HCT116 (cell line): ENCODE measurements around the gene BLZF1. TPM values are rescaled to one million over a fixed set of nuclear protein-coding genes. Genes with fewer than 3 reads are reported as not detected.
A peak's percentile ranks its signal among the peaks of the same experiment; 100 is the strongest.

Experiments used
- ATAC-seq: fragments of 200-7000 bp; cut with Tn5 transposase; 2 replicates; pipeline ENCODE4 v1.9.1; 2020; ENCODE audit warnings: mild to moderate bottlenecking, moderate library complexity
- BruUV-seq: library from RNA; stranded (reverse); fragments of 400-500 nt; replicated peaks from 2 replicates; lab custom pipeline; 2021; lab: Mats Ljungman, UMichigan
- CTCF ChIA-PET: fragments of 300-600 bp; sonication (Branson Sonifier 250); formaldehyde crosslinking; loops from one replicate; lab custom pipeline; 2021; ENCODE audit warnings: antibody characterized with exemption; lab: Charles Lee
- POLR2A ChIA-PET: fragments of 300-600, 350-600 bp; sonication (Branson Sonifier 250); formaldehyde crosslinking; loops from one replicate; lab custom pipeline; 2021; ENCODE audit warnings: antibody characterized with exemption; lab: Charles Lee
- RAD21 ChIA-PET, 2 experiments: fragments of 300-600 bp; sonication (Branson Sonifier 250); formaldehyde crosslinking; loops; one replicate each; lab custom pipeline; 2023; ENCODE audit warnings: low total read pairs in 2 of 2; ENCODE audit not compliant: uncharacterized antibody in 2 of 2, unreplicated experiment in 2 of 2, low non-redundant PET in 1 of 2; lab: Charles Lee
- DNase-seq: peaks from one replicate; pipeline ENCODE4 v3.0.0-alpha.2; 2010; ENCODE audit warnings: low read depth, low spot score
- H2AFZ ChIP-seq: fragments of 200-600 bp; shearing (Covaris generic), sonication (generic); 2 replicates; pipeline ENCODE4 v1.6.1; 2017; ENCODE audit warnings: low read depth, mixed run types, mixed read lengths, antibody characterized with exemption, low read length; ENCODE audit not compliant: poor library complexity, severe bottlenecking
- H3K27ac ChIP-seq: 2 replicates; pipeline ENCODE4 v1.5.1; 2012; ENCODE audit warnings: low read depth, low read length
- H3K27me3 ChIP-seq: fragments of 200-600 bp; sonication (generic); 2 replicates; pipeline ENCODE4 v1.6.1; 2016; ENCODE audit warnings: mixed run types, low read length, mixed read lengths; ENCODE audit not compliant: insufficient read depth
- H3K36me3 ChIP-seq, 2 experiments: fragments of 200-500 bp in 1 of 2; fragments of 200-600 bp in 1 of 2; sonication (Bioruptor generic) in 1 of 2; sonication (generic) in 1 of 2; 2 replicates each; pipeline versions ENCODE4 v1.5.1 to v1.6.1; 2014 to 2016; ENCODE audit warnings: low read length in 2 of 2, inconsistent platforms in 1 of 2, mixed read lengths in 1 of 2, mixed run types in 1 of 2; ENCODE audit not compliant: insufficient read depth in 2 of 2, control insufficient read depth in 1 of 2
- H3K4me1 ChIP-seq, 2 experiments: fragments of 200-600 bp in 1 of 2; sonication (generic) in 1 of 2; 2 replicates each; pipeline versions ENCODE4 v1.5.1 to v1.6.1; 2012 to 2017; ENCODE audit warnings: low read length in 2 of 2, inconsistent platforms in 1 of 2, mild to moderate bottlenecking in 1 of 2, mixed read lengths in 1 of 2, mixed run types in 1 of 2, moderate library complexity in 1 of 2; ENCODE audit not compliant: insufficient read depth in 2 of 2, control insufficient read depth in 1 of 2
- H3K4me2 ChIP-seq: fragments of 200-600 bp; sonication (generic); 2 replicates; pipeline ENCODE4 v1.6.1; 2017; ENCODE audit warnings: mixed run types, low read length, mixed read lengths
- H3K4me3 ChIP-seq, 2 experiments: fragments of 200-600 bp in 1 of 2; sonication (generic) in 1 of 2; replicated peaks in 1 of 2; 2 replicates each; pipeline ENCODE4 v1.5.1; 2011 to 2016; ENCODE audit warnings: low read length in 2 of 2, control low read depth in 1 of 2, low read depth in 1 of 2, mild to moderate bottlenecking in 1 of 2, mixed read lengths in 1 of 2, mixed run types in 1 of 2
- H3K79me2 ChIP-seq: fragments of 200-600 bp; sonication (generic); 2 replicates; pipeline ENCODE4 v1.6.1; 2017; ENCODE audit warnings: mild to moderate bottlenecking, mixed run types, low read length, moderate library complexity, mixed read lengths; ENCODE audit not compliant: insufficient read depth
- H3K9ac ChIP-seq: fragments of 200-600 bp; sonication (generic); 2 replicates; pipeline ENCODE4 v1.6.1; 2016; ENCODE audit warnings: low read length, mixed read lengths
- H3K9me2 ChIP-seq: fragments of 200-600 bp; sonication (generic), shearing (Covaris generic); 2 replicates; pipeline ENCODE4 v1.6.1; 2017; ENCODE audit warnings: mixed run types, mild to moderate bottlenecking, moderate library complexity; ENCODE audit not compliant: insufficient read depth
- H3K9me3 ChIP-seq, 2 experiments: fragments of 200-500 bp in 1 of 2; fragments of 200-600 bp in 1 of 2; sonication (Bioruptor generic) in 1 of 2; sonication (generic) in 1 of 2; 2 replicates each; pipeline ENCODE4 v1.6.1; 2014 to 2017; ENCODE audit warnings: low read length in 2 of 2, mixed read lengths in 2 of 2, inconsistent platforms in 1 of 2, low read depth in 1 of 2, mild to moderate bottlenecking in 1 of 2, mixed run types in 1 of 2, moderate library complexity in 1 of 2; ENCODE audit not compliant: control insufficient read depth in 1 of 2, insufficient read depth in 1 of 2
- H4K20me1 ChIP-seq: fragments of 200-600 bp; sonication (generic), shearing (Covaris generic); 2 replicates; pipeline ENCODE4 v1.6.1; 2017; ENCODE audit warnings: mixed run types, mild to moderate bottlenecking, moderate library complexity; ENCODE audit not compliant: insufficient read depth
- EGR1 ChIP-seq: IDR thresholded peaks from 2 replicates; pipeline ENCODE4 v1.6.1; 2012; ENCODE audit warnings: low read depth
- ELF1 ChIP-seq: IDR thresholded peaks from 2 replicates; pipeline ENCODE4 v1.6.1; 2012; ENCODE audit warnings: low read depth, borderline replicate concordance
- EZH2 ChIP-seq: fragments of 200-600 bp; sonication (generic); IDR thresholded peaks from 2 replicates; pipeline ENCODE4 v1.6.1; 2017; ENCODE audit warnings: antibody characterized with exemption, mixed run types
- FOSL1 ChIP-seq: IDR thresholded peaks from 2 replicates; pipeline ENCODE4 v1.6.1; 2012; ENCODE audit warnings: low read depth
- JUND ChIP-seq: IDR thresholded peaks from 2 replicates; pipeline ENCODE4 v1.6.1; 2012
- RAD21 ChIP-seq: IDR thresholded peaks from 2 replicates; pipeline ENCODE4 v1.6.1; 2012; ENCODE audit warnings: low read depth, mild to moderate bottlenecking
- ZFX ChIP-seq: fragments of 450-650 bp; IDR thresholded peaks from 2 replicates; pipeline ENCODE4 v1.6.1; 2017
- intact Hi-C: fragments of 100-400 bp; cut with micrococcal nuclease; formaldehyde crosslinking; loops from 2 replicates; pipeline ENCODE4 v1.10.0; 2022
- total RNA-seq: library from RNA; stranded (reverse); gene quantifications from one replicate; pipeline ENCODE4 v1.2.1, GENCODE V29; 2021; ENCODE audit not compliant: unreplicated experiment
- TF ChIP-seq, protein P1 (sequence below), 3 experiments: fragments of 200-600 bp in 1 of 3; sonication (generic) in 1 of 3; IDR thresholded peaks in 2 of 3; conservative IDR thresholded peaks in 1 of 3; 2 replicates each; pipeline ENCODE4 v1.5.1; 2012 to 2017; ENCODE audit warnings: low read depth in 2 of 3, low read length in 2 of 3, antibody characterized with exemption in 1 of 3, borderline replicate concordance in 1 of 3, control low read depth in 1 of 3, mild to moderate bottlenecking in 1 of 3, mixed read lengths in 1 of 3, mixed run types in 1 of 3, moderate library complexity in 1 of 3; ENCODE audit not compliant: insufficient read depth in 1 of 3
- TF ChIP-seq, protein P2 (sequence below): IDR thresholded peaks from 2 replicates; pipeline ENCODE4 v1.6.1; 2012; ENCODE audit warnings: low read depth
- TF ChIP-seq, protein P3 (sequence below): IDR thresholded peaks from 2 replicates; pipeline ENCODE4 v1.6.1; 2012

Gene BLZF1
- total RNA-seq, 1 experiment from 2014 or later = 19.6 TPM

DNA sequence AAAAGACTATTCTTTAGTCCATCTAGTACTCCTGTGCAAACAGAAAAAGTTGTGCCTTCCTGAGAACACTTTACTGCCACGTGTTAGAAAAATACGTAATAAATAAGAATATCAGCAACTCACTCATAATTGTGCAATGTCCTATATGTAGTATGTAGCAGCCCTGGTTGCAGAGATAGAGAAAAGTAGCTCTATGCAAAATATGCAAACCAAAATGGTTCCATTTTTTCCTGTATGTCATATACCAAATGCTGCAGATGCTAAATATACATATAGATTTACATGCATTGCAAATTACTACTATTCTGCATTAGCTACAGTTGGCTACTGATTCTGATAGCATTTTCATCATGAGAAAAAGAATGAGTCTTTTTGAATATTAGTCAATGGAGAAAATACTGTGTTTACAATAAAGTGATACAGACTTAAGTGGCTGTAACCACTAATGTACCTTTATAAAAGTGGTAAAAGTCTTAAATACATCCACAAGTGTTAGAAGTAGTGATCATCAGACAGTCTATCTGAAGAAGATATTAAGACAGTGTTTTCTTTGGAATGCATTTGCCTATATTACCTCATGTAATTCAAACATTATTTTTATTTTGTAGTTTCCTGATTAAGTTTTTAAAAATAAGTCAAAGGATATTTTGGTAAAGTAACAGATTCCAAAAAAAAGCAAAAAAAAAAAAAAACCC lies 20.2 kb upstream of the BLZF1 start:
- RAD21 ChIA-PET = interaction anchor here (0.8 to 2.8 kb wide), 7 partner anchors 213 to 1005 kb away, joined by 3 to 24 read pairs (median 7); no protein-coding TSS in a partner anchor
- POLR2A ChIA-PET = interaction anchor here (0.8 to 1.7 kb wide), 2 partner anchors 711 to 744 kb away, joined by 3 to 4 read pairs; no protein-coding TSS in a partner anchor
- Histone ChIP-seq H4K20me1 (no peaks in the 10 kb centered on the region), H3K4me3 (no peak overlapping the region), H3K4me1 (no peaks in the 10 kb centered on the region), H3K36me3 (no peaks in the 10 kb centered on the region), H3K9me3 (no peaks in the 10 kb centered on the region), H3K79me2 (no peaks in the 10 kb centered on the region; the same call in 1 of the 2 replicates), H3K27ac (no peak overlapping the region), H3K9ac (no peak overlapping the region), H3K9me2 (no peaks in the 10 kb centered on the region), H3K4me2 (no peak overlapping the region), H3K27me3 (no peaks in the 10 kb centered on the region), H2AFZ (no peak overlapping the region)
- intact Hi-C loops = loop anchor here (1.0 to 5.0 kb wide), 5 partner anchors 216 to 1006 kb away; no protein-coding TSS in a partner anchor
- no TSS peak for BruUV-seq
- no peak for TF ChIP-seq FOSL1
- CTCF ChIA-PET = interaction anchor here (0.7 to 6.5 kb wide), 35 partner anchors 9 to 1113 kb away, joined by 3 to 105 read pairs (median 5); partner anchors contain the start of genes ATP1B1, BLZF1 and NME7
- DNase-seq (no peak), ATAC-seq (no peak)

DNA sequence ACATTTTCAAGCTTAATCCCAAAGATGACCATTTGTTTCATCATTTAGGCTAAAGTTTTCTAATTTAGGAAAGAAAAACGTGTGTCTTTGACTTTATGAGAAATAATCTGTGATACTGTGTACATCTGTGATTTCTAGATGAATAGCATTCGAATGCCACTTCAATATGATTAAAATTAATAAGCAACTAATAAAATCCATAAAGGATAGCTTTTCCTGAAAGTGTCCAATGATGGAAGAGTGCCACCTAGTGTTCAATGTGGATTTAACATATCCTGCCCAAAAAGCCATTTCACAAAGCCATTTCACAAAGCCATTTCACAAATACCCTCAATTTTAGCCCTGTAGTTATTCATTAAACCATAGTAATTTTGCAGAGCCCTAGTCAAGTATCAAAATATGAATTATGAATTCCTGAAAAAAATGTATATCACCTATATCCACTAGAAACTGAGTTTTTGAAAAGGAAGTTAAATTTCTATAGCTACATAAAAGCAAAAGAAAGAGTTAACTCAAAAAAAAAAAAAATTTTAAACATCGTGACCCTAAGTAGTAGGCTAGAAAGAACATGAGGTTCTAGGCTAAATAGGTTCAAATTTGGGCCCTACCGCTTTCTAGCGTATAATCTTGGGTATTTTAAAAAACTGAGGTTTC lies 19.5 kb upstream of the BLZF1 start:
- POLR2A ChIA-PET = interaction anchor here (0.8 to 1.7 kb wide), 2 partner anchors 711 to 745 kb away, joined by 3 to 4 read pairs; no protein-coding TSS in a partner anchor
- no peak overlapping the region for H3K4me3 ChIP-seq
- H3K9ac ChIP-seq = no peak overlapping the region
- ATAC-seq = peak; percentile 40; the same call in 1 of the 2 replicates
- peak; percentile 57 for DNase-seq
- no peaks in the 10 kb centered on the region for H3K36me3 ChIP-seq
- CTCF ChIA-PET = interaction anchor here (0.7 to 6.5 kb wide), 37 partner anchors 9 to 1113 kb away, joined by 3 to 105 read pairs (median 5); partner anchors contain the start of genes ATP1B1, BLZF1 and NME7
- no peaks in the 10 kb centered on the region; the same call in 1 of the 2 replicates for H3K79me2 ChIP-seq
- 0 out of 4 replicates have a peak, but pooled peaks cover 0 to 3% of the 10 kb centered on the region in 2 experiments for H3K9me3 ChIP-seq
- RAD21 ChIA-PET = interaction anchor here (0.8 to 2.8 kb wide), 7 partner anchors 214 to 1006 kb away, joined by 3 to 24 read pairs (median 7); no protein-coding TSS in a partner anchor
- no peaks in the 10 kb centered on the region for H3K27me3 ChIP-seq
- H3K4me2 ChIP-seq = no peak overlapping the region
- no peak overlapping the region for H2AFZ ChIP-seq
- H3K4me1 ChIP-seq = no peaks in the 10 kb centered on the region
- no TSS peak for BruUV-seq
- no peaks in the 10 kb centered on the region for H4K20me1 ChIP-seq
- TF ChIP-seq RAD21 = peak; percentile 93
- no peak for TF ChIP-seq JUND
- TF ChIP-seq, protein P1, sequence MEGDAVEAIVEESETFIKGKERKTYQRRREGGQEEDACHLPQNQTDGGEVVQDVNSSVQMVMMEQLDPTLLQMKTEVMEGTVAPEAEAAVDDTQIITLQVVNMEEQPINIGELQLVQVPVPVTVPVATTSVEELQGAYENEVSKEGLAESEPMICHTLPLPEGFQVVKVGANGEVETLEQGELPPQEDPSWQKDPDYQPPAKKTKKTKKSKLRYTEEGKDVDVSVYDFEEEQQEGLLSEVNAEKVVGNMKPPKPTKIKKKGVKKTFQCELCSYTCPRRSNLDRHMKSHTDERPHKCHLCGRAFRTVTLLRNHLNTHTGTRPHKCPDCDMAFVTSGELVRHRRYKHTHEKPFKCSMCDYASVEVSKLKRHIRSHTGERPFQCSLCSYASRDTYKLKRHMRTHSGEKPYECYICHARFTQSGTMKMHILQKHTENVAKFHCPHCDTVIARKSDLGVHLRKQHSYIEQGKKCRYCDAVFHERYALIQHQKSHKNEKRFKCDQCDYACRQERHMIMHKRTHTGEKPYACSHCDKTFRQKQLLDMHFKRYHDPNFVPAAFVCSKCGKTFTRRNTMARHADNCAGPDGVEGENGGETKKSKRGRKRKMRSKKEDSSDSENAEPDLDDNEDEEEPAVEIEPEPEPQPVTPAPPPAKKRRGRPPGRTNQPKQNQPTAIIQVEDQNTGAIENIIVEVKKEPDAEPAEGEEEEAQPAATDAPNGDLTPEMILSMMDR (IDR thresholded peaks at IDR 0.05 in 2 of 3, conservative IDR thresholded peaks at IDR 0.05 in 1 of 3; ENCODE audit: borderline replicate concordance in 1 of 3, insufficient read depth in 1 of 3, low read depth in 2 of 3, low read length in 2 of 3) = peak; percentile 59 to 80 (median 72)
- TF ChIP-seq EGR1 = no peak
- no peak for TF ChIP-seq FOSL1
- no peak for TF ChIP-seq EZH2
- TF ChIP-seq ELF1 = no peak
- TF ChIP-seq ZFX = no peak
- TF ChIP-seq, protein P2, sequence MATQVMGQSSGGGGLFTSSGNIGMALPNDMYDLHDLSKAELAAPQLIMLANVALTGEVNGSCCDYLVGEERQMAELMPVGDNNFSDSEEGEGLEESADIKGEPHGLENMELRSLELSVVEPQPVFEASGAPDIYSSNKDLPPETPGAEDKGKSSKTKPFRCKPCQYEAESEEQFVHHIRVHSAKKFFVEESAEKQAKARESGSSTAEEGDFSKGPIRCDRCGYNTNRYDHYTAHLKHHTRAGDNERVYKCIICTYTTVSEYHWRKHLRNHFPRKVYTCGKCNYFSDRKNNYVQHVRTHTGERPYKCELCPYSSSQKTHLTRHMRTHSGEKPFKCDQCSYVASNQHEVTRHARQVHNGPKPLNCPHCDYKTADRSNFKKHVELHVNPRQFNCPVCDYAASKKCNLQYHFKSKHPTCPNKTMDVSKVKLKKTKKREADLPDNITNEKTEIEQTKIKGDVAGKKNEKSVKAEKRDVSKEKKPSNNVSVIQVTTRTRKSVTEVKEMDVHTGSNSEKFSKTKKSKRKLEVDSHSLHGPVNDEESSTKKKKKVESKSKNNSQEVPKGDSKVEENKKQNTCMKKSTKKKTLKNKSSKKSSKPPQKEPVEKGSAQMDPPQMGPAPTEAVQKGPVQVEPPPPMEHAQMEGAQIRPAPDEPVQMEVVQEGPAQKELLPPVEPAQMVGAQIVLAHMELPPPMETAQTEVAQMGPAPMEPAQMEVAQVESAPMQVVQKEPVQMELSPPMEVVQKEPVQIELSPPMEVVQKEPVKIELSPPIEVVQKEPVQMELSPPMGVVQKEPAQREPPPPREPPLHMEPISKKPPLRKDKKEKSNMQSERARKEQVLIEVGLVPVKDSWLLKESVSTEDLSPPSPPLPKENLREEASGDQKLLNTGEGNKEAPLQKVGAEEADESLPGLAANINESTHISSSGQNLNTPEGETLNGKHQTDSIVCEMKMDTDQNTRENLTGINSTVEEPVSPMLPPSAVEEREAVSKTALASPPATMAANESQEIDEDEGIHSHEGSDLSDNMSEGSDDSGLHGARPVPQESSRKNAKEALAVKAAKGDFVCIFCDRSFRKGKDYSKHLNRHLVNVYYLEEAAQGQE = no peak
- TF ChIP-seq, protein P3, sequence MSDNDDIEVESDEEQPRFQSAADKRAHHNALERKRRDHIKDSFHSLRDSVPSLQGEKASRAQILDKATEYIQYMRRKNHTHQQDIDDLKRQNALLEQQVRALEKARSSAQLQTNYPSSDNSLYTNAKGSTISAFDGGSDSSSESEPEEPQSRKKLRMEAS = no peak
- no peak overlapping the region for H3K27ac ChIP-seq
- no peaks in the 10 kb centered on the region for H3K9me2 ChIP-seq
- intact Hi-C loops = loop anchor here (1.0 to 5.0 kb wide), 5 partner anchors 216 to 1006 kb away; no protein-coding TSS in a partner anchor
